OCI-LY7 (cell line): ENCODE data around the gene PLSCR2.

Source experiments
- CTCF ChIP-seq: fragments of 200-600 bp; sonication (generic); conservative IDR thresholded peaks from 2 replicates; pipeline ENCODE4 v1.5.1; 2014; ENCODE audit warnings: mild to moderate bottlenecking, antibody characterized with exemption, low read length, moderate library complexity, mixed read lengths
- EZH2phosphoT487 ChIP-seq: fragments of 200-600 bp; sonication (generic); IDR thresholded peaks from 2 replicates; pipeline ENCODE4 v1.6.1; 2018; ENCODE audit warnings: low read depth, borderline replicate concordance, mild to moderate bottlenecking, mixed run types, antibody characterized with exemption, low read length, moderate library complexity, mixed read lengths

DNA sequence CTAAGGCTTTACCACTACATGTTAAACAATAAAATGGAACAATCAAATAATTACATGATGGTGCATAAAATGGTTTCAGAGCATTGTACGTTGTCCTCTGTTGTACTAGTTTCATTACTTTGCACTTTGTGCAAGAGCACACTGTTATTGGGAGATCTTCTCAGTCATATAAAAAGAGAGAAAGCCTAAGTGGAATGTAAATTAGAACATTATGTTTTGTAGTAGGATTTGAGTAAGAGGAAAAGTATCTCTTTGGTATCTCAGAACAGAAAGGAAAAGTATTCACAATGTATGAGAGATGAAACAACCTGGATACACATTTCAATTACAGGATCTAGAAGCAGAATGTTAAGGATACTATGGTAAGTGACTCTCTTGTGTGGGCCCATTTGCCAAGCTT is 26.9 kb upstream of the PLSCR2 start:
- TF ChIP-seq CTCF, result no peak
- TF ChIP-seq EZH2phosphoT487, result no peak
